Measurements from ENCODE around the gene CACNA2D3. TPM values are rescaled to one million over a fixed set of nuclear protein-coding genes. Genes with fewer than 3 reads are reported as not detected.

Gene CACNA2D3
- total and polyA plus RNA-seq, 7 experiments from 2014 or later = 0.27 to 4.1 TPM; not detected in 5

DNA sequence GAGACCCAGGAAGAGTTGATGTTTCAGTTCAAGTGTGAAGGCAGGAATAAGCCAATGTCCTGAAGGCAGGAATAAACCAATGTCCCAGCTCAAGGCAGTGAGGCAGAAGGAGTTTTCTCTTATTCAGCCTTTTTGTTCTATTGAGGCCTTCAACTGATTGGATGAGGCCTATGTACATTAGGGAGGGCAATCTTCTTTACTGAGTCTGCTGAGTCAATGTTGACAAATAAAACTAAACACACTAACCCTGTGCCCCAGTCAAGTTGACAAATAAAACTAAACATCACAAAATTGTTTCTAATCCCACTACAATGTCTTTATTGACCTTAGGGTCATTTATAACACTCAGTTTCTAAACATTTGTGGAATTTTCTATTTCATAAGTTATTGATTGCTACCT lies 100.0 kb downstream of the CACNA2D3 start:
- Mint-ChIP-seq H3K36me3 (no peaks in the 10 kb centered on the region), H3K4me3 (no peak overlapping the region), H3K4me1 (no peaks in the 10 kb centered on the region), H3K9me3 (peaks cover 0 to 9% (median 4%) of the 10 kb centered on the region in 11 donors), H3K27ac (no peak overlapping the region), H3K27me3 (no peaks in the 10 kb centered on the region)
- Histone ChIP-seq H3K36me3 (ENCODE audit: control insufficient read depth in 2 of 3, insufficient read depth in 3 of 3, low read length in 3 of 3) (no peaks in the 10 kb centered on the region), H3K27ac (ENCODE audit: low read depth, low read length) (no peak overlapping the region), H3K4me1 (ENCODE audit: control insufficient read depth in 2 of 2, insufficient read depth in 2 of 2, low read length in 2 of 2) (no peaks in the 10 kb centered on the region), H3K27me3 (ENCODE audit: control insufficient read depth in 2 of 2, insufficient read depth in 2 of 2, low read length in 2 of 2) (no peaks in the 10 kb centered on the region), H3K4me3 (ENCODE audit: low read length) (no peak overlapping the region), H3K9me3 (ENCODE audit: control insufficient read depth in 2 of 3, low read length in 3 of 3) (no peaks in the 10 kb centered on the region)
- DNase-seq (no peak), ATAC-seq (no peak)
- ChIA-PET CTCF (no interaction called here), POLR2A (no interaction called here)
- intact Hi-C loops (cut with micrococcal nuclease) = no loop called here

- H3K4me3 ChIP-seq (ENCODE audit: low read length) = no peak overlapping the region
- Mint-ChIP-seq H3K27ac (no peak overlapping the region), H3K9me3 (peaks cover 0 to 9% (median 4%) of the 10 kb centered on the region in 11 donors), H3K4me1 (no peaks in the 10 kb centered on the region), H3K36me3 (no peaks in the 10 kb centered on the region), H3K27me3 (peaks cover 0 to 2% (median 0%) of the 10 kb centered on the region in 5 donors), H3K4me3 (no peak overlapping the region)
- ChIA-PET POLR2A (no interaction called here), CTCF (no interaction called here)
- H3K27me3 ChIP-seq (ENCODE audit: control insufficient read depth in 2 of 2, insufficient read depth in 2 of 2, low read length in 2 of 2) = no peaks in the 10 kb centered on the region
- H3K36me3 ChIP-seq (ENCODE audit: control insufficient read depth in 2 of 3, insufficient read depth in 3 of 3, low read length in 3 of 3) = no peaks in the 10 kb centered on the region
- no peak for ATAC-seq
- H3K27ac ChIP-seq (ENCODE audit: low read depth, low read length) = no peak overlapping the region
- H3K9me3 ChIP-seq (ENCODE audit: control insufficient read depth in 2 of 3, low read length in 3 of 3) = no peaks in the 10 kb centered on the region
- no peaks in the 10 kb centered on the region for H3K4me1 ChIP-seq (ENCODE audit: control insufficient read depth in 2 of 2, insufficient read depth in 2 of 2, low read length in 2 of 2)
- intact Hi-C loops (cut with micrococcal nuclease) = no loop called here
- DNase-seq = no peak
Observed at GRCh38 chr3:54223063-54223462, 100.7 kb downstream of the CACNA2D3 start.

- Histone ChIP-seq H3K9me3 (ENCODE audit: control insufficient read depth in 2 of 3, low read length in 3 of 3) (no peaks in the 10 kb centered on the region), H3K27me3 (ENCODE audit: control insufficient read depth in 2 of 2, insufficient read depth in 2 of 2, low read length in 2 of 2) (no peaks in the 10 kb centered on the region), H3K36me3 (ENCODE audit: control insufficient read depth in 2 of 3, insufficient read depth in 3 of 3, low read length in 3 of 3) (no peaks in the 10 kb centered on the region), H3K4me3 (ENCODE audit: low read length) (no peak overlapping the region), H3K27ac (ENCODE audit: low read depth, low read length) (no peak overlapping the region), H3K4me1 (ENCODE audit: control insufficient read depth in 2 of 2, insufficient read depth in 2 of 2, low read length in 2 of 2) (no peaks in the 10 kb centered on the region)
- intact Hi-C loops (cut with micrococcal nuclease) = no loop called here
- peaks cover 0 to 9% (median 4%) of the 10 kb centered on the region in 5 donors for H3K27me3 Mint-ChIP-seq
- peaks cover 0 to 9% (median 4%) of the 10 kb centered on the region in 11 donors for H3K9me3 Mint-ChIP-seq
- H3K4me3 Mint-ChIP-seq = no peak overlapping the region
- no peak overlapping the region for H3K27ac Mint-ChIP-seq
- DNase-seq = no peak
- H3K4me1 Mint-ChIP-seq = no peaks in the 10 kb centered on the region
- POLR2A ChIA-PET = no interaction called here
- no peaks in the 10 kb centered on the region for H3K36me3 Mint-ChIP-seq
- CTCF ChIA-PET = no interaction called here
- no peak for ATAC-seq
Observed at GRCh38 chr3:54225841-54226528, 103.6 kb downstream of the CACNA2D3 start.

DNA sequence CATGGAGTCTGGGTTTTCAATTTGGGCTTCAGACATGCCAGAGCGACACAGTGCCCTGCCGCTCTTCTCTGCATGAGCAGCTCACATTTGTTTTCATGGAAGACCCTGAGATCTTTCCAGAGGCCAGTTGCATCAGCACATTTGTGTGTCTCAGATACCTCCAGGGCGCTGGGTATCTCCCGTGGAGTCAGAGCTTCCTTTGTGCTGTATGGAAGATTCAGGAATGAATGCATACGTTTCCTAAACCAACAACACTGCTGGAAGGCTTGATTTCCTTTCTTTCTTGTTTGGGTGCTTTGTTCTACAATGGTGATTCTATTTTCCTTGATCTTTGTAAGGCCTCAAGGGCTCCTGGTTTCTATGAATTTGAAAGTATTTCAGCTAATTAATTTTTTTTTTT lies 106.5 kb downstream of the CACNA2D3 start:
- ATAC-seq (no peak), DNase-seq (no peak)
- H3K4me1 Mint-ChIP-seq = no peaks in the 10 kb centered on the region
- Histone ChIP-seq H3K27ac (ENCODE audit: low read depth, low read length) (no peak overlapping the region), H3K9me3 (ENCODE audit: control insufficient read depth in 2 of 3, low read length in 3 of 3) (no peaks in the 10 kb centered on the region), H3K36me3 (ENCODE audit: control insufficient read depth in 2 of 3, insufficient read depth in 3 of 3, low read length in 3 of 3) (no peaks in the 10 kb centered on the region), H3K4me3 (ENCODE audit: low read length) (no peak overlapping the region), H3K4me1 (ENCODE audit: control insufficient read depth in 2 of 2, insufficient read depth in 2 of 2, low read length in 2 of 2) (no peaks in the 10 kb centered on the region), H3K27me3 (ENCODE audit: control insufficient read depth in 2 of 2, insufficient read depth in 2 of 2, low read length in 2 of 2) (no peaks in the 10 kb centered on the region)
- H3K9me3 Mint-ChIP-seq = peaks cover 0 to 9% (median 3%) of the 10 kb centered on the region in 11 donors
- peaks cover 0 to 9% (median 4%) of the 10 kb centered on the region in 5 donors for H3K27me3 Mint-ChIP-seq
- H3K36me3 Mint-ChIP-seq = no peaks in the 10 kb centered on the region
- POLR2A ChIA-PET = no interaction called here
- no peak overlapping the region for H3K4me3 Mint-ChIP-seq
- intact Hi-C loops (cut with micrococcal nuclease) = no loop called here
- CTCF ChIA-PET = no interaction called here
- H3K27ac Mint-ChIP-seq = no peak overlapping the region

- no peaks in the 10 kb centered on the region for H3K27me3 ChIP-seq (ENCODE audit: control insufficient read depth in 2 of 2, insufficient read depth in 2 of 2, low read length in 2 of 2)
- Mint-ChIP-seq H3K9me3 (peaks cover 0 to 5% (median 0%) of the 10 kb centered on the region in 11 donors), H3K36me3 (no peaks in the 10 kb centered on the region), H3K4me1 (no peaks in the 10 kb centered on the region), H3K27ac (no peak overlapping the region), H3K4me3 (no peak overlapping the region), H3K27me3 (peaks cover 0 to 11% (median 9%) of the 10 kb centered on the region in 5 donors)
- H3K4me3 ChIP-seq (ENCODE audit: low read length) = no peak overlapping the region
- H3K27ac ChIP-seq (ENCODE audit: low read depth, low read length) = no peak overlapping the region
- H3K4me1 ChIP-seq (ENCODE audit: control insufficient read depth in 2 of 2, insufficient read depth in 2 of 2, low read length in 2 of 2) = no peaks in the 10 kb centered on the region
- ATAC-seq (no peak), DNase-seq (no peak)
- intact Hi-C loops (cut with micrococcal nuclease) = no loop called here
- CTCF ChIA-PET = no interaction called here
- no peaks in the 10 kb centered on the region for H3K9me3 ChIP-seq (ENCODE audit: control insufficient read depth in 2 of 3, low read length in 3 of 3)
- POLR2A ChIA-PET = no interaction called here
- H3K36me3 ChIP-seq (ENCODE audit: control insufficient read depth in 2 of 3, insufficient read depth in 3 of 3, low read length in 3 of 3) = no peaks in the 10 kb centered on the region
Observed at GRCh38 chr3:54232618-54233017, 110.3 kb downstream of the CACNA2D3 start.

GRCh38 chr3:54235998-54236397 lies 113.6 kb downstream of the CACNA2D3 start:
- Mint-ChIP-seq H3K9me3 (peaks cover 0 to 5% (median 0%) of the 10 kb centered on the region in 11 donors), H3K36me3 (no peaks in the 10 kb centered on the region), H3K27ac (no peak overlapping the region), H3K4me3 (no peak overlapping the region), H3K27me3 (peaks cover 0 to 8% (median 4%) of the 10 kb centered on the region in 5 donors), H3K4me1 (no peaks in the 10 kb centered on the region)
- Histone ChIP-seq H3K4me1 (ENCODE audit: control insufficient read depth in 2 of 2, insufficient read depth in 2 of 2, low read length in 2 of 2) (no peaks in the 10 kb centered on the region), H3K4me3 (ENCODE audit: low read length) (no peak overlapping the region), H3K36me3 (ENCODE audit: control insufficient read depth in 2 of 3, insufficient read depth in 3 of 3, low read length in 3 of 3) (no peaks in the 10 kb centered on the region), H3K9me3 (ENCODE audit: control insufficient read depth in 2 of 3, low read length in 3 of 3) (no peaks in the 10 kb centered on the region), H3K27me3 (ENCODE audit: control insufficient read depth in 2 of 2, insufficient read depth in 2 of 2, low read length in 2 of 2) (no peaks in the 10 kb centered on the region), H3K27ac (ENCODE audit: low read depth, low read length) (no peak overlapping the region)
- CTCF ChIA-PET = no interaction called here
- DNase-seq = no peak
- POLR2A ChIA-PET = no interaction called here
- ATAC-seq = no peak
- intact Hi-C loops (cut with micrococcal nuclease) = no loop called here

DNA sequence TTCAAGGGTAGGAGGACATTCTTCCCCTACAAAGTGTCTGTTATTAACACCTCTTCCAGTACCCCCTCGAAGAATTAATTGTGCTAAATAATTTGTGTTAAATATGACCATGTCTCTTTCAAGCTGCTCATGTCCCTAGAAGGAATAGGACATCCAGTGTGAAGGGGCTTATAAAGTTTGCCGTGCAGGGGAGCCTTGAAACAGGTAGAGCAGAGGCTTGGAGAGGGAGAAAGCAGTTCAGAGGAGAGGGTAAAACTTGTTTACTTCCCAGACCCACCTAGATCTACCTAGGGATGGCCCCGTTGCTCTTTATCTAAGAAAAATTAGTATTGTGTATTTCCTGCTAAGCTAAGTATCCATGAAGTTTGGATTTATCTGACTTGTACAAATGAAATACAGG lies 114.8 kb downstream of the CACNA2D3 start:
- H3K27ac ChIP-seq (ENCODE audit: low read depth, low read length) = no peak overlapping the region
- H3K36me3 Mint-ChIP-seq = no peaks in the 10 kb centered on the region
- POLR2A ChIA-PET = no interaction called here
- no peaks in the 10 kb centered on the region for H3K4me1 Mint-ChIP-seq
- no peaks in the 10 kb centered on the region for H3K27me3 ChIP-seq (ENCODE audit: control insufficient read depth in 2 of 2, insufficient read depth in 2 of 2, low read length in 2 of 2)
- H3K27ac Mint-ChIP-seq = no peak overlapping the region
- H3K4me3 Mint-ChIP-seq = no peak overlapping the region
- H3K27me3 Mint-ChIP-seq = peaks cover 0 to 10% (median 4%) of the 10 kb centered on the region in 5 donors
- H3K4me1 ChIP-seq (ENCODE audit: control insufficient read depth in 2 of 2, insufficient read depth in 2 of 2, low read length in 2 of 2) = no peaks in the 10 kb centered on the region
- H3K9me3 ChIP-seq (ENCODE audit: control insufficient read depth in 2 of 3, low read length in 3 of 3) = no peaks in the 10 kb centered on the region
- CTCF ChIA-PET = no interaction called here
- ATAC-seq (no peak), DNase-seq (no peak)
- intact Hi-C loops (cut with micrococcal nuclease) = no loop called here
- peaks cover 0 to 5% (median 0%) of the 10 kb centered on the region in 11 donors for H3K9me3 Mint-ChIP-seq
- H3K4me3 ChIP-seq (ENCODE audit: low read length) = no peak overlapping the region
- no peaks in the 10 kb centered on the region for H3K36me3 ChIP-seq (ENCODE audit: control insufficient read depth in 2 of 3, insufficient read depth in 3 of 3, low read length in 3 of 3)
